Right atrium auricular region (tissue), 2 donors: ENCODE results near the gene CNOT4. TPM values are rescaled to one million over a fixed set of nuclear protein-coding genes. Genes with fewer than 3 reads are reported as not detected.

Source experiments
- DNase-seq: peaks from one replicate; pipeline ENCODE4 v3.0.0-alpha.2; 2019; ENCODE audit warnings: low spot score
- H3K27ac ChIP-seq, 2 donors: fragments of 200-600 bp; sonication (generic); 1 replicate in 1 of 2; 2 replicates in 1 of 2; pipeline ENCODE4 v1.5.1; 2016 to 2019
- H3K27me3 ChIP-seq, 2 donors: fragments of 200-600 bp; sonication (generic); one replicate each; pipeline versions ENCODE4 v1.5.1 to v1.6.0; 2017 to 2019
- H3K36me3 ChIP-seq: fragments of 200-600 bp; sonication (generic); one replicate; pipeline ENCODE4 v1.5.1; 2016
- H3K4me1 ChIP-seq, 2 donors: fragments of 200-600 bp; sonication (generic); one replicate each; pipeline versions ENCODE4 v1.5.1 to v1.6.0; 2017 to 2019
- H3K4me3 ChIP-seq, 2 donors: fragments of 200-600 bp; sonication (generic); 1 replicate in 1 of 2; 2 replicates in 1 of 2; pipeline ENCODE4 v1.5.1; 2017 to 2019; ENCODE audit warnings: mild to moderate bottlenecking in 1 of 2, moderate library complexity in 1 of 2
- H3K9me3 ChIP-seq, 2 donors: fragments of 200-600 bp; sonication (generic); one replicate each; pipeline ENCODE4 v1.5.1; 2019
- total RNA-seq, 2 donors: library from RNA; depleted of rRNA; stranded (reverse); fragments of >200 nt; gene quantifications; one replicate each; pipeline ENCODE4 v1.1.0, GENCODE V29; 2016
- TF ChIP-seq, protein P1 (sequence below), 2 donors: fragments of 200-600 bp; sonication (generic); IDR thresholded peaks; one replicate each; pipeline ENCODE4 v1.5.1; 2019; ENCODE audit warnings: antibody characterized with exemption in 2 of 2

Gene CNOT4
- total RNA-seq, 2 donors from 2014 or later: 23.3 to 25.3 TPM

- H3K27me3 ChIP-seq: no peaks in the 10 kb centered on the region
- no peak for DNase-seq
- H3K36me3 ChIP-seq: no peaks in the 10 kb centered on the region
- H3K27ac ChIP-seq: no peak overlapping the region
- no peaks in the 10 kb centered on the region for H3K9me3 ChIP-seq
- H3K4me1 ChIP-seq: peaks cover 0 to 28% of the 10 kb centered on the region in 2 donors
- TF ChIP-seq, protein P1, sequence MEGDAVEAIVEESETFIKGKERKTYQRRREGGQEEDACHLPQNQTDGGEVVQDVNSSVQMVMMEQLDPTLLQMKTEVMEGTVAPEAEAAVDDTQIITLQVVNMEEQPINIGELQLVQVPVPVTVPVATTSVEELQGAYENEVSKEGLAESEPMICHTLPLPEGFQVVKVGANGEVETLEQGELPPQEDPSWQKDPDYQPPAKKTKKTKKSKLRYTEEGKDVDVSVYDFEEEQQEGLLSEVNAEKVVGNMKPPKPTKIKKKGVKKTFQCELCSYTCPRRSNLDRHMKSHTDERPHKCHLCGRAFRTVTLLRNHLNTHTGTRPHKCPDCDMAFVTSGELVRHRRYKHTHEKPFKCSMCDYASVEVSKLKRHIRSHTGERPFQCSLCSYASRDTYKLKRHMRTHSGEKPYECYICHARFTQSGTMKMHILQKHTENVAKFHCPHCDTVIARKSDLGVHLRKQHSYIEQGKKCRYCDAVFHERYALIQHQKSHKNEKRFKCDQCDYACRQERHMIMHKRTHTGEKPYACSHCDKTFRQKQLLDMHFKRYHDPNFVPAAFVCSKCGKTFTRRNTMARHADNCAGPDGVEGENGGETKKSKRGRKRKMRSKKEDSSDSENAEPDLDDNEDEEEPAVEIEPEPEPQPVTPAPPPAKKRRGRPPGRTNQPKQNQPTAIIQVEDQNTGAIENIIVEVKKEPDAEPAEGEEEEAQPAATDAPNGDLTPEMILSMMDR (IDR thresholded peaks at IDR 0.05): no peak
- H3K4me3 ChIP-seq: no peak overlapping the region
Measured at GRCh38 chr7:135493362-135493761, 16.5 kb downstream of the CNOT4 start.

DNA sequence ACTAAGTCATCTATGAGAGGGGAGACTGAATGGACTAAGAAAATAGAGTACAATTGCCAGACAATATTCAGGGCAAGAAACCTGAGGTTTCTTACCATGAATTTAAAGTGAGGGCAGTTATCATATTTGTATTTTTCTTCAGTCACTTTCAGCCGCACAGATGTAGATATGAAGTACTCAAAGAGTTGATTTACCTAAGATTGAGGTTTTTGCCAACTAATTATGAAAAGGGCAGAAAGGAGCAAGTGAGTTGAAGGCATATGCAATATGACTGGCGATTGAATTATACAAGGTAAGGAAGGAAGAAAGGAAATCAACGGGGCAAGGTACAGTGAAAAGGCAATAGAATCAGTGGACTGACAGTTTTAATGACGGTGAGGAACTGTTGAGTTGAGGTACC lies 17.8 kb downstream of the CNOT4 start:
- TF ChIP-seq, protein P1 (IDR thresholded peaks at IDR 0.05): no peak

DNA sequence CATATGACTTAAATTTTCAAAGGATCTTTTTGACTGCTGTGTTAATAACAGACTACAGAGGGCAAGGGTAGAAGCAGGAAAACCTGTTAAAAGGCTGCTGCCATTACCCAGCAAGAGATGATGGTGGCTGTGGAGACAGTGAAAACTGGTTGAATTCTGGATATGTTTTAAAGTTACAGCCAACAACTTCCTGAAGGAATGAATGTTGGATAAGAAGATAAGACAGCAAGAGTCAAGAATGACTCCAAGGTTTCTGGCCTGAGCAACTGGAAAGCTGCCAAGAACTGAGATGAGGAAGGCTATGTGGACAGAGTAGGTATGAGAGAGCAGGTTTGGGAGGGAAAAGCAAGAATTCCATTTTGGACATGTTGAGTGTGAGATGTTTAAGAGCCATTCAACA lies 19.1 kb downstream of the CNOT4 start:
- TF ChIP-seq, protein P1 (IDR thresholded peaks at IDR 0.05): no peak
- Histone ChIP-seq H3K9me3 (no peaks in the 10 kb centered on the region), H3K4me1 (peaks cover 0 to 13% of the 10 kb centered on the region in 2 donors)

More for the DNA sequence above, 17.8 kb downstream of the CNOT4 start:
- Histone ChIP-seq H3K27ac (no peak overlapping the region), H3K9me3 (no peaks in the 10 kb centered on the region), H3K27me3 (no peaks in the 10 kb centered on the region), H3K4me3 (no peak overlapping the region), H3K36me3 (no peaks in the 10 kb centered on the region), H3K4me1 (peaks cover 0 to 24% of the 10 kb centered on the region in 2 donors)
- no peak for DNase-seq

GRCh38 chr7:135489791-135490190 lies 20.1 kb downstream of the CNOT4 start:
- TF ChIP-seq, protein P1 (IDR thresholded peaks at IDR 0.05): no peak

More for the DNA sequence above, 19.1 kb downstream of the CNOT4 start:
- Histone ChIP-seq H3K36me3 (no peaks in the 10 kb centered on the region), H3K27ac (no peak overlapping the region), H3K27me3 (no peaks in the 10 kb centered on the region), H3K4me3 (no peak overlapping the region)
- DNase-seq: no peak

GRCh38 chr7:135486261-135486920 lies 23.5 kb downstream of the CNOT4 start:
- H3K4me1 ChIP-seq: peaks cover 0 to 12% of the 10 kb centered on the region in 2 donors
- H3K4me3 ChIP-seq: no peak overlapping the region
- H3K36me3 ChIP-seq: no peaks in the 10 kb centered on the region
- no peak for DNase-seq
- no peak overlapping the region for H3K27ac ChIP-seq
- H3K27me3 ChIP-seq: no peaks in the 10 kb centered on the region
- TF ChIP-seq, protein P1 (IDR thresholded peaks at IDR 0.05): no peak
- no peaks in the 10 kb centered on the region for H3K9me3 ChIP-seq

More at GRCh38 chr7:135489791-135490190, 20.1 kb downstream of the CNOT4 start:
- H3K4me1 ChIP-seq: peaks cover 0 to 13% of the 10 kb centered on the region in 2 donors
- no peak overlapping the region for H3K27ac ChIP-seq
- no peak for DNase-seq
- no peaks in the 10 kb centered on the region for H3K36me3 ChIP-seq
- no peaks in the 10 kb centered on the region for H3K27me3 ChIP-seq
- H3K4me3 ChIP-seq: no peak overlapping the region
- H3K9me3 ChIP-seq: no peaks in the 10 kb centered on the region

- H3K27ac ChIP-seq: no peak overlapping the region
Measured at GRCh38 chr7:135481598-135481979, 28.3 kb downstream of the CNOT4 start.

More at GRCh38 chr7:135481598-135481979, 28.3 kb downstream of the CNOT4 start:
- Histone ChIP-seq H3K9me3 (no peaks in the 10 kb centered on the region), H3K36me3 (no peaks in the 10 kb centered on the region), H3K27me3 (no peaks in the 10 kb centered on the region), H3K4me3 (no peak overlapping the region), H3K4me1 (no peaks in the 10 kb centered on the region)
- DNase-seq: no peak
- TF ChIP-seq, protein P1 (IDR thresholded peaks at IDR 0.05): no peak
